Measurements from ENCODE around the gene RPL35A. TPM values are rescaled to one million over a fixed set of nuclear protein-coding genes. Genes with fewer than 3 reads are reported as not detected.

The RPL35A gene
- total RNA-seq: 1,136 and 1,228 TPM in 2 replicates
- total RNA-seq (2013): 3,160 TPM
- 1,242 and 1,499 TPM in 2 replicates for polyA plus RNA-seq
- 365 TPM in 2 replicates for polyA minus RNA-seq

DNA sequence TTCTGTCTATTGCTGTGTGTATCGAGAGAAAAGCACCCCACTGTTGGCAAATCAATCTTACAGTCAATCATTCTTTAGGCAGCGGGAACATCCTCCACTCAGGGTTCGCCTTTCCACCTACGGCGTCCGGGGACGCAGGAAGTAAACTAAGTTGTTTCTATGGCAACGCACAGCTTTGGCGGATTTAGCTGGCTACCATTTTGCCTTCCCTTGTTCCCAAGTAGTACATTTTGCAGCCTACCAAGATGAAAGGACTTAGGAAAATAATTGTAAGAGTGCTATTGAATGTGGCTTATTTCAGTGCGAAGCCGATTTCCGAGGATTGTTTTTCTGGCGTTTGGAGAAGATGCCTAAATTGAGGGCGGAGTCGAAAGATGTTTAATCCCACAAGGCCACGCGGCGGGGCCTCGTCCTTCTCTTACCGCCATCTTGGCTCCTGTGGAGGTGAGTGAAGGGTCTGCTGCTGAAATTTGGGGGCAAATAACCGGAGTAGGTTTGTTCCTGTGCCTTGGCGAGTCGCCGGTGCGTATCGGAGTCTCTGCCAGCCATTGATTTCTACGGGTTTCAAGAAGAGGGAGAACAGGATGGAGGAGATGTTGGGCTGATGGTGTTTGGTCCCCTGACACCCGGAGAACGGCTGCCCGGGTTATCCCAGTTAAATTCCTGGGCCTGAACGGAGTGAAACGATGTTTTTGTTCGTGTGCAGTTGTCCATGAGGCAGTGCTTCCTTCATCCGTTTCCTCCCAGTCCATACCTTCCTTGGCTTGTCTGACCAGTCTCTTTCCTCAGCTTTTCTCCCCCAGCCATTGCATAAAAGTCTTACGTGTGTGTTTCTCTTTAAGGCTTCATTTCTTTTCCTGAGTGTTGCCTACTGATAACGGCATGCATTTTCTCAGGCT, at the start of gene RPL35A:
Gene RPL35A (plus strand): TSS at position 413 of the 899 bp plus-strand sequence. CDS start 778 bp downstream, outside the sequence.
- peaks cover 33% of the 10 kb centered on the region for H3K79me2 ChIP-seq (ENCODE audit: control insufficient read depth, insufficient read depth, low read length)

More for the DNA sequence above, at the start of gene RPL35A:
- peak within 1 kb of the TSS; percentile 80 for H2AFZ ChIP-seq (ENCODE audit: insufficient read depth, low read depth, low read length, poor library complexity, severe bottlenecking)
- peaks cover 23% of the 10 kb centered on the region for H4K20me1 ChIP-seq (ENCODE audit: control insufficient read depth, insufficient read depth, low read length, poor library complexity, severe bottlenecking)
- H3K36me3 ChIP-seq (replicated peaks in 1 of 2; ENCODE audit: control extremely low read depth in 1 of 2, control insufficient read depth in 1 of 2, extremely low read depth in 1 of 2, insufficient read depth in 2 of 2, low read length in 1 of 2): peaks cover 0 to 40% of the 10 kb centered on the region in 2 experiments
- ATAC-seq (ENCODE audit: low read depth) (peak; percentile 92), DNase-seq (peak; percentile 98)
- ChIA-PET CTCF (interaction anchor here (1.3 to 2.4 kb wide), 4 partner anchors 12 to 351 kb away, joined by 4 to 9 read pairs (median 4); no protein-coding TSS in a partner anchor), POLR2A (interaction anchor here (1.5 kb wide), 1 partner anchor 11 kb away, joined by 5 read pairs; the partner anchor contains the start of gene LMLN)
- H3K27me3 ChIP-seq (replicated peaks in 1 of 4; ENCODE audit: control extremely low read depth in 1 of 4, control insufficient read depth in 3 of 4, insufficient read depth in 4 of 4, low read length in 3 of 4): no peaks in the 10 kb centered on the region
- peak within 1 kb of the TSS; percentile 99 for H3K27ac Mint-ChIP-seq
- intact Hi-C loops (cut with micrococcal nuclease): loop anchor here (1.0 to 5.0 kb wide), 2 partner anchors 10 to 158 kb away; partner anchors contain the start of genes LMLN and LRCH3
- no peaks in the 10 kb centered on the region for H3K9me3 ChIP-seq (ENCODE audit: control extremely low read depth in 1 of 3, control insufficient read depth in 2 of 3, insufficient read depth in 1 of 3, low read length in 2 of 3)
- H3K4me2 ChIP-seq (replicated peaks; ENCODE audit: low read depth, low read length, poor library complexity, severe bottlenecking): peak within 1 kb of the TSS; percentile 77
- TF ChIP-seq CTCF (IDR thresholded peaks at IDR 0.05) (no peak), EZH2 (IDR thresholded peaks at IDR 0.05; ENCODE audit: borderline replicate concordance, insufficient read depth, low read depth, low read length, poor library complexity, severe bottlenecking) (no peak)
- under 1% methylated on average over 32 of the region's 36 CpGs for WGBS (ENCODE audit: insufficient coverage)
- peak within 1 kb of the TSS; percentile 97 to 100 for H3K27ac ChIP-seq (ENCODE audit: low read length in 2 of 2)
- no peaks in the 10 kb centered on the region for H3K9me3 Mint-ChIP-seq (ENCODE audit: insufficient read depth)
- H3K4me3 Mint-ChIP-seq: peak within 1 kb of the TSS; percentile 97
- H3K27me3 Mint-ChIP-seq: no peaks in the 10 kb centered on the region
- peak within 1 kb of the TSS; percentile 74 for H3K9ac ChIP-seq (ENCODE audit: low read length)
- H3K4me1 ChIP-seq (ENCODE audit: control insufficient read depth in 2 of 2, insufficient read depth in 2 of 2, low read length in 2 of 2): peaks cover 19 to 34% of the 10 kb centered on the region in 2 donors
- peaks cover 36% of the 10 kb centered on the region for H3K4me1 Mint-ChIP-seq
- H3K4me3 ChIP-seq (ENCODE audit: control extremely low read depth in 1 of 5, extremely low read depth in 1 of 5, insufficient read depth in 1 of 5, low read depth in 2 of 5, low read length in 4 of 5): peak within 1 kb of the TSS; percentile 65 to 89 (median 71)

Data from B cell (primary cell).